ENCODE results near the gene SEL1L2.
A peak's percentile ranks its signal among the peaks of the same experiment; 100 is the strongest.

The SEL1L2 gene

GRCh38 chr20:13810446-13810845 lies 180.0 kb downstream of the SEL1L2 start:
- no peak for DNase-seq

GRCh38 chr20:13809855-13810254 lies 180.6 kb downstream of the SEL1L2 start:
- DNase-seq, result no peak

- DNase-seq, result no peak
Measured at GRCh38 chr20:13809373-13809772, 181.0 kb downstream of the SEL1L2 start.

GRCh38 chr20:13800728-13801134 lies 189.7 kb downstream of the SEL1L2 start:
- peak; percentile 88 for DNase-seq

- no peak for DNase-seq
Measured at GRCh38 chr20:13799974-13800373, 190.4 kb downstream of the SEL1L2 start.

Data from islet precursor cell (in vitro differentiated cells).